GM03348 (cell line): ENCODE data around the gene GRN.
"Not testable (repeated sequence)": the region's sequence is repeated elsewhere in the genome, so short reads cannot be mapped to it uniquely, and the experiment has no call there.

Experiments
- DNase-seq: peaks from one replicate; pipeline ENCODE4 v3.0.0; 2012; ENCODE audit warnings: low spot score

Gene GRN

GRCh38 chr17:44361292-44362260, 16.5 kb downstream of the GRN start:
- no peak for DNase-seq

GRCh38 chr17:44362459-44362948, 17.4 kb downstream of the GRN start:
- DNase-seq: no peak

- DNase-seq: peak; percentile 68
These were observed 18.0 kb downstream of the GRN start for GRCh38 chr17:44362949-44363612.

GRCh38 chr17:44363613-44364159, 18.6 kb downstream of the GRN start, which contains the start of gene FAM171A2:
Gene FAM171A2 (minus strand): TSS chr17:44363853. CDS start chr17:44363714, 139 bp downstream.
- DNase-seq: peak; percentile 95

GRCh38 chr17:44365051-44365450, 19.9 kb downstream of the GRN start:
- not testable (repeated sequence) for DNase-seq

- DNase-seq: no peak
These were observed 22.3 kb downstream of the GRN start for GRCh38 chr17:44367231-44367979.

- not testable (repeated sequence) for DNase-seq
These were observed 23.5 kb downstream of the GRN start for GRCh38 chr17:44368391-44369243.

GRCh38 chr17:44369414-44370023, 24.4 kb downstream of the GRN start:
- not testable (repeated sequence) for DNase-seq

- DNase-seq: no peak
These were observed 26.9 kb downstream of the GRN start for GRCh38 chr17:44372036-44372435.

- DNase-seq: no peak
These were observed 29.4 kb downstream of the GRN start for GRCh38 chr17:44374306-44375195.

GRCh38 chr17:44375196-44376017, 30.3 kb downstream of the GRN start:
- no peak for DNase-seq

GRCh38 chr17:44376124-44376523, 31.0 kb downstream of the GRN start:
- DNase-seq: peak; percentile 75

GRCh38 chr17:44376779-44377178, 31.7 kb downstream of the GRN start:
- no peak for DNase-seq

- no peak for DNase-seq
These were observed 33.1 kb downstream of the GRN start for GRCh38 chr17:44378171-44378705.

- no peak for DNase-seq
These were observed 34.8 kb downstream of the GRN start for GRCh38 chr17:44379887-44380286.

- no peak for DNase-seq
These were observed 35.7 kb downstream of the GRN start for GRCh38 chr17:44380767-44381166.

GRCh38 chr17:44381810-44382305, 36.8 kb downstream of the GRN start:
- no peak for DNase-seq

- no peak for DNase-seq
These were observed 37.8 kb downstream of the GRN start for GRCh38 chr17:44382917-44383316.
